GM18498 (cell line): ENCODE data around the gene ZNF132.
"Not testable (repeated sequence)": the region's sequence is repeated elsewhere in the genome, so short reads cannot be mapped to it uniquely, and the experiment has no call there.

Experiments
- ATAC-seq: cut with Tn5 transposase; IDR thresholded peaks from one replicate; pipeline ENCODE4 v1.9.1; 2021; ENCODE audit warnings: mild to moderate bottlenecking, moderate library complexity; ENCODE audit not compliant: unreplicated experiment

ZNF132 gene

DNA sequence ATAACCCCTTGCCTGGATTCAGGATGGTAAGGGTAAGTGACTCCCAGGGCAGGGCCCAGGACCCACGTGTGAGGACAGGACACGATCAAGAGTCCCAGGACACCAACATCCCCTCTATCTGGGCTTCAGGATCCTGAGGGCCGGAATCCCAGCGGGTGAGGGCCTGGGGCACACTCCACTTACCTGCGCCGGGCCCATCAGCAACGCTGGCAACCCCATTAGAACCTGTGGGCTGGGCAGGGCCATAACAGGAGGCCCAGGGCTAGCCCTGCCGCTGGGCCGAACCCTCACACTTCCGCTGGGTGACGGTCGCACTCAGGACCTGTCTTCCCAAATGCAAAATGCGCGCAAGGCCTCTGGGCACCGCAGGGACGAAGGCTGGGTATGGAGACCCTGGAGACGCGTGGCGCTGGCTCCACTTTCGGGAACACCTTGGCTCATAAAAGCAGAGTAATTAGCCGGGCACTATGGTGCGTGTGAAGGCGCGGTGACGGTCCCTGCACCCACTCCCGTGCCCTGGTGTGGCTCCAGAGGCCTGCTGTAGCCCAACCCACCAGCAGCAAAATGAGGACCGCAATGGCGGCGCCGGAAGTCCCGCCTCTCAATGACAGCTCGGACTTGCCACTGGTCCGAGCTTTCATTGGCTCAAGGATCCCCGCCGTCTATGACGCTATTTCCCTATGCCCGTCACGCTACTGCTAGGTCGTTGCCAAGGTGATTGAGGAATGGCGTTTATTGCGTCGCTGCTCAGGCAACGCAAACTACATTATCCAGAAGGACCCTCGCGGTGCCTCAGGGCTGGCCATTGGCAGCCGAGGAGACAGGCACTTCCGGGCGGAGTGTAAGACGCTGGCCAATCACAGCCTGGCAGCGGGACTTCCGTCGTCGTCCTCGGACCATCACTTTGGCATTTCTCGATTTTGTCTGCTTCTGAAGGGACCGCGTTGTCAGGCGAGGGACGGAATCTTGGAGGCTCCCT, at the start of gene ZNF132:
Gene ZNF132, minus strand, starts transcription at position 578 of the 979 bp plus-strand sequence. Its CDS starts 332 bp downstream, at position 246.
- ATAC-seq: peak; percentile 94

GRCh38 chr19:58484349-58484748, 44.4 kb upstream of the ZNF132 start:
- ATAC-seq: not testable (repeated sequence)

DNA sequence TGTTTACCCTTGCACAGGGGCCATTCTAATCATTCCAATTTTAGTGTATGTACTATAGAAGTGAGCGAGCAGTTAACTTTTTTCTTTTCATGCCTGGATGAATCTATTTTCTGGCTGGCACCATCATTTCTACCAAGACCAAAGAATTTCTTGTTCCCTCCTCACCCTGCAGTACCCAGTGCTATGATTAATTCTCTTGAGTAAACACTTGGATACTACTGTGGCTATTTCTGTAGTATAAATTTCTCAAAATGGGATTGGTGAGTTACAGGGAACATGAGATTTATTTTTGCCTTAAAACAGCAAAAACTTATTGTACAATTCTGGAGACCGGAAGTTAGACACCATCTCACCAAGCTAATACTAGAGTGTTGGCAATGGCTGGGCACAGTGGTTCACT, 43.8 kb upstream of the ZNF132 start:
- no peak for ATAC-seq

DNA sequence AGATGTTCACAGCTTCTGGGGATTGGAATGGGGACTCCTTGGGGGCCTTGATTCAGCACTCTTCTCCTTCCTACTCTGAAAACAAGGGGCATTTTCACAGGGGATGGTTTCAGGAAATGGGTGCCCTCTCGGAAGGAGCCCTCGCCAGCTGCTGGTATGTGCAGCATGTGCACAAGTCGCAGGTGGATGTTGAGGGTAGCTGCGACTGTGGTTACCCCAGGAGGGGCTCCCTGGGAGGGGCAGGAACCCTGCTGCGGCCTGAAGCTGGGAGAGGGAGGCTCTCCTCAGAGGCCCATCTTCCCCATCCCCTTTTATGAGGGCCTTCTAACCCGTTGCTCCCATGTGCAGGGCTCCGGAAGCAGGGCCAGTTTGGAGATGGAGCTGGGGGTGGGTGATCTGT, 42.4 kb upstream of the ZNF132 start:
- no peak for ATAC-seq

DNA sequence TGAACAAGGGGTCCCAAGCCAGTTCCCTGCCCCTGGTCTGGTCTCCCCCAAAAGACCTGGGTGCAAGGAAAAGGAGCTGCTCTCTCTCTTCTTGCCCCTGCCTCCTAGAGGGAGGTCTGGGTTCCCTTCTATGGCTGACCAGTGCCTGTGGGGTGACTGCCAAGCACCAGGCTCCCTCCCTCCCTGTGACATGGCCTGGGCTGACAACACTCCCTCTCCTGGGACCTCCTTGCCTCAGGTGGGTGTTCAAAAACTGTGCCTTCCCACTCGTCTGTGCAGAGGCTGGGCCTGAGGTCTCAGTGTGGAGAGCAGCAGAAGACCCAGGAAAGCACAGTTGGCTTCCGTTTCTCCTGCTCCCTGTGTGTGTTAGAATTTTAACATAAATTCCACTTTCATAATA, 40.9 kb upstream of the ZNF132 start:
- ATAC-seq: no peak

DNA sequence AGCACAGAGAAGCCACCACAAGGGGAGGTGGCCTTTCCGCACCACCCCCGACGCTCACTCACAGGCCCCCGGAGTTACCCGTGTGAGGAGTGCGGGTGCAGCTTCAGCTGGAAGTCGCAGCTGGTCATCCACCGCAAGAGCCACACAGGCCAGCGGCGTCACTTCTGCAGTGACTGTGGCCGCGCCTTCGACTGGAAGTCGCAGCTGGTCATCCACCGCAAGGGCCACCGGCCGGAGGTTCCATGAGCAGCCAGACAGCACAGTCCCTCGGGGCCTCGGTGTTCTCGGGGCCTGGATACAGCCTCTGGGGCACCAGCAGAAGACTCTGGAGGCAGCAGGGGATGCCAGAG, 40.5 kb upstream of the ZNF132 start:
- no peak for ATAC-seq

- ATAC-seq: no peak
Measured at GRCh38 chr19:58479736-58480480, 40.0 kb upstream of the ZNF132 start.

- no peak for ATAC-seq
Measured at GRCh38 chr19:58479303-58479702, 39.4 kb upstream of the ZNF132 start.

DNA sequence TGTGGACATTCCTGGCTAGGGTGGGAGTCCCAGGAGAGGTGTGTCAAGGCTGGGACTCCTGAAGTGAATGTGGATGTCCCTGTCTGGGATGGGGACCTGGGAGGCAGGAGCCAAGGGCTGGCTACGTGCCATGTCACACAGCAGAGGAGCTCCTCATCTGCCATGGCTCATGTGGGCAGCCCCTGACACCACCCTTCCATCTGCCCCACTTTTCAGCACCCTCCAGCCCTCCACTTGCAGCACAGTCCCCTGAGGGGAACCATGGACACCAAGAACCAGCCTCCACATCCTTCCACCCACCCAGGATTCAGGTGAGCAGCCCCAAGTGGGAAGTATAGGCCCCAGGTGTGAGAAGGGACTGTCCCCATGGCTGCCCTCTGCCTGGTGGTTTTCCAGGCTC, 37.9 kb upstream of the ZNF132 start:
- no peak for ATAC-seq

GRCh38 chr19:58477130-58477529, 37.2 kb upstream of the ZNF132 start:
- no peak for ATAC-seq

DNA sequence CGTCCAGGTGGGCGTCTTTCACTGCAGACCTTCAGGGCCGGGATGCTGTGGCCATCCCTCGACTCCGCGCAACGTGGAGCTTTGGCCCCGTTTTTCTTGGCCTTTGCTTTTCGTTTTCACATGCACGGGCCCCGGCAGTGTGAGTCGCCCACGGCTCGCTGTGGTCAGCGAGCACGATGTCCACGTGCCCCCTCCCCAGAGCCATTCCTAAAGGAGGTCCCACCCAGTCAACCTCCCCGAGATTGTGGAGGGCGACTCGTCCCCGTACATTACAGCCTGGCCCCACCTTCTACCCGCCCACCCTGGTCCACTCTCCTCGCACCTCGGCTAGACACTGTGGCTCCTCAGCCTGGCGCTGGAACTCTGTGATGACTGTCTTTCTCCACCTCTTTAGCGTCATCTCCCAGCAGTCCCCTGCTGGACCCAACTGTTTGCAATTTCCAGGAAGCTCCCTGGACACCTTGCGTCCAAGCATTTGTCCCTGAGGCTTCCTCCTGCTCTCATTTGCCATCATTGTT, 36.6 kb upstream of the ZNF132 start:
- no peak for ATAC-seq

- ATAC-seq: peak; percentile 79
Measured at GRCh38 chr19:58475714-58476497, 36.0 kb upstream of the ZNF132 start, which contains the start of gene ZNF446. ZNF446 (plus strand) TSS chr19:58476352; CDS start chr19:58477219, 867 bp downstream.

- peak; percentile 6 for ATAC-seq
Measured at GRCh38 chr19:58474997-58475713, 35.2 kb upstream of the ZNF132 start.

GRCh38 chr19:58474291-58474996, 34.5 kb upstream of the ZNF132 start:
- ATAC-seq: no peak

DNA sequence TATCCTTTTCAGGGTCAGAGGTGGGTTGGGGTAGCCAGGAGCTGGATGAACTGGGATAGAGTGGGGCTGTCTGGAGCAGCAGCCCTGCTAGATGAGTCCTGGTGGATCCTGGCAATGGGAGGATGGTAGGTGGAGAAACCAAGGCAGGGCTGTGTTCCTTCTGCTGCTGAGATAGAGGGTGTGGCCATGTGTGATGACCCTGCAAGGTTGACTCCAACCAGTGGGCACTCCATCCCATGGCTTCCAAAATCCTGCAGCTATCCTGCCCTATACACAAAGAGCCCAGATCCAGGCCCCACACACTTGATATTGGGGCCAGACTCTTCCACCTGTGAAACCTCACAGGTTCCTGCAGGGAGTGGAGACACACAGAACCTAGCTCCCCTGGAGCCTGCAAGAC, 33.8 kb upstream of the ZNF132 start:
- ATAC-seq: no peak

- ATAC-seq: no peak
Measured at GRCh38 chr19:58471736-58472135, 31.8 kb upstream of the ZNF132 start.

DNA sequence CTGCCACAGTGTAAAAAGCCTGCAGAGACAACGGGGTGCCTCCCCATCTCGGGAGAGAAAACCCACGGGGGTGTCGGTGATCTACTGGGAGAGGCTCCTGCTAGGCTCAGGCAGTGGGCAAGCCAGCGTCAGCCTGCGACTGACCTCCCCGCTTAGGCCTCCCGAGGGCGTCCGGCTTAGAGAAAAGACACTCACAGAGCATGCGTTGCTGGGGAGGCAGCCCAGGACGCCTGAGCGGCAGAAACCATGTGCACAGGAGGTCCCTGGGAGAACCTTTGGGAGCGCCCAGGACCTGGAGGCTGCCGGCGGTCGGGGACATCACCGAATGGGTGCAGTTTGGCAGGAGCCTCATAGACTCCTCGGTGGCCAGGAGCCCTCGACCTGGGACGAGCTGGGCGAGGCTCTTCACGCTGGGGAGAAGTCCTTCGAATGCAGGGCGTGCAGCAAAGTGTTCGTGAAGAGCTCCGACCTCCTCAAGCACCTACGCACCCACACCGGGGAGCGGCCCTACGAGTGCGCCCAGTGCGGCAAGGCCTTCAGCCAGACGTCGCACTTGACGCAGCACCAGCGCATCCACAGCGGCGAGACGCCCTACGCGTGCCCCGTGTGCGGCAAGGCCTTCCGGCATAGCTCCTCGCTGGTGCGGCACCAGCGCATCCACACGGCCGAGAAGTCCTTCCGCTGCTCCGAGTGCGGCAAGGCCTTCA, 31.0 kb upstream of the ZNF132 start:
- not testable (repeated sequence) for ATAC-seq

DNA sequence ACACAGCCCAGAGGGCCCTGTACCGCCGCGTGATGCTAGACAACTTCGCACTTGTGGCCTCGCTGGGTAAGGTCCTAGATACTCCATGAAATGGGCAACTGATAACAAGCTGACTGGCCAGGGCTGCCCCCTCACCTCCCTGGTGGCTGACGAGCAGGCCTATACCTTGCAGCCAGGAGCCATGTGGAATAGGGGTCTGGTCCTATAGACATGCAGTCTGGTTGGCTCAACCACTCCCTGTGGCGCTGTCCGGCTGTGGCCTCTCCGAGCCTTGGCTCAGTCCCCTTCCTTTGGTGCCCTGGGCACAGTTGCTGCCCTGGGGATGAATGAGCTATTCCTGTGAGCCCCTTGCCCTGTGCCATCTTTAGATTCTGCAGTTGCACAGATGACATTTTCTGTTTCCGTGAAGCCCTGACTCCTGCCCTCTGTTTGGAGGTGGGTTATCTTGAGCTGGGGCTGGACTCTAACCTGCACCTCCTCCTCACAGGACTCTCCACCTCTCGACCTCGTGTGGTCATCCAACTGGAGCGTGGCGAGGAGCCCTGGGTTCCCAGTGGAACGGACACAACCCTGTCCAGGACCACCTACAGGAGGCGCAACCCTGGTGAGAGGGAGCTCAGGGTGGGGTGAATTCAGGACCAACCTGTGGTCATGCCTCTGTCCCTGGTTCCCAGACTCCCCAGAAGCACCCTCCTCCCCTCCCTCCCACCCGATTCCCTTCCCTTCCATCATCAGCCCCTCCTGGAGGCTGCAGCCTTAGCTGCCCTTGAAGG, 29.5 kb upstream of the ZNF132 start:
- no peak for ATAC-seq
